Right lobe of liver (tissue), 4 donors: Measurements from ENCODE around the gene DPY19L3.

Experiments used
- CTCF ChIP-seq, 4 donors: fragments of 200-600 bp in 3 of 4; fragments of 450-650 bp in 1 of 4; IDR thresholded peaks; one replicate each; pipeline versions ENCODE4 v1.5.1 to v1.8.0; 2016 to 2022; ENCODE audit warnings: antibody characterized with exemption in 4 of 4, mild to moderate bottlenecking in 2 of 4
- POLR2A ChIP-seq: fragments of 450-650 bp; IDR thresholded peaks from one replicate; pipeline ENCODE4 v1.6.1; 2017; ENCODE audit warnings: antibody characterized with exemption, mild to moderate bottlenecking
- donor health status: DM: no; HTN: no; CAD: no.
- donor health status: DM: no; HTN: no; CAD: no.
- donor health status: DM: no; HTN: yes; CAD: no.

GRCh38 chr19:32522967-32523366 lies 117.4 kb downstream of the DPY19L3 start:
- no peak for TF ChIP-seq CTCF (IDR thresholded peaks at IDR 0.05)
- no peak for TF ChIP-seq POLR2A
